Natural killer cell (primary cell): ENCODE data around the gene HECTD4. TPM values are rescaled to one million over a fixed set of nuclear protein-coding genes. Genes with fewer than 3 reads are reported as not detected.
A peak's percentile ranks its signal among the peaks of the same experiment; 100 is the strongest.

ENCODE experiments used
- ATAC-seq, 3 donors: fragments of 150-1000 bp in 2 of 3; fragments of 200-7000 bp in 1 of 3; cut with Tn5 transposase; 1 replicate in 1 of 3; 2 replicates in 2 of 3; pipeline ENCODE4 v1.10.0; 2021; ENCODE audit warnings: mild to moderate bottlenecking in 2 of 3, moderate library complexity in 2 of 3
- DNase-seq, 2 donors: peaks; one replicate each; pipeline versions ENCODE4 v3.0.0 to v3.0.0-alpha.2; 2013 to 2021; ENCODE audit warnings: mixed read lengths in 1 of 2
- H3K27ac ChIP-seq: one replicate; pipeline ENCODE4 v1.5.1; 2013; ENCODE audit warnings: mild to moderate bottlenecking, low read length
- H3K27me3 ChIP-seq: one replicate; pipeline ENCODE4 v1.6.1; 2013; ENCODE audit warnings: low read length; ENCODE audit not compliant: control insufficient read depth, insufficient read depth
- H3K36me3 ChIP-seq: one replicate; pipeline ENCODE4 v1.6.1; 2013; ENCODE audit warnings: low read length; ENCODE audit not compliant: control insufficient read depth, insufficient read depth
- H3K4me1 ChIP-seq: one replicate; pipeline ENCODE4 v1.6.1; 2013; ENCODE audit warnings: low read length; ENCODE audit not compliant: control insufficient read depth, insufficient read depth
- H3K4me3 ChIP-seq: one replicate; pipeline ENCODE4 v1.5.1; 2013; ENCODE audit warnings: low read length
- H3K9me3 ChIP-seq: one replicate; pipeline ENCODE4 v1.6.1; 2013; ENCODE audit warnings: low read length; ENCODE audit not compliant: control insufficient read depth, insufficient read depth
- H3K27ac Mint-ChIP-seq, 2 donors: one replicate each; pipeline ENCODE4 v1.8.0; 2022; ENCODE audit warnings: mild to moderate bottlenecking in 2 of 2, mixed read lengths in 2 of 2, moderate library complexity in 1 of 2
- H3K27me3 Mint-ChIP-seq, 2 donors: one replicate each; pipeline ENCODE4 v1.8.0; 2022; ENCODE audit warnings: low read depth in 2 of 2, mixed read lengths in 2 of 2
- H3K36me3 Mint-ChIP-seq: one replicate; pipeline ENCODE4 v1.8.0; 2022; ENCODE audit warnings: mixed read lengths
- H3K4me1 Mint-ChIP-seq, 2 donors: one replicate each; pipeline ENCODE4 v1.8.0; 2022; ENCODE audit warnings: mixed read lengths in 2 of 2
- H3K4me3 Mint-ChIP-seq: one replicate; pipeline ENCODE4 v1.8.0; 2022; ENCODE audit warnings: mild to moderate bottlenecking, moderate library complexity, mixed read lengths
- H3K9me3 Mint-ChIP-seq, 2 donors: one replicate each; pipeline ENCODE4 v1.8.0; 2022; ENCODE audit warnings: mixed read lengths in 2 of 2
- CTCF ChIP-seq: fragments of 200-600 bp; IDR thresholded peaks from one replicate; pipeline ENCODE4 v1.8.0; 2022; ENCODE audit warnings: antibody characterized with exemption
- WGBS: methylation state at CpG from one replicate; pipeline ENCODE4 v1.1.7; 2013; ENCODE audit warnings: missing lambda C conversion rate; ENCODE audit not compliant: insufficient coverage; 5-methylcytosine and 5-hydroxymethylcytosine counted together
- intact Hi-C: fragments of 100-400 bp; cut with micrococcal nuclease; formaldehyde crosslinking; loops from one replicate; pipeline ENCODE4 v1.14.2; 2022
- total RNA-seq, 4 donors: library from RNA; stranded (reverse); fragments of 120-200 nt in 1 of 4; gene quantifications; one replicate each; pipeline versions ENCODE4 v1.2.3 to v1.2.4, GENCODE V29; 2013 to 2022

HECTD4 gene
- 10 to 100 TPM; 66.9 to 82.6 (median 79.2) TPM for total RNA-seq
- 62.1 TPM for total RNA-seq (2013)

- peak; percentile 96 to 99 (median 97) for ATAC-seq
Measured at GRCh38 chr12:112381883-112382796, at the start of gene HECTD4. TSS of gene HECTD4 (minus strand) at chr12:112382431. CDS start at chr12:112382128, 303 bp downstream.

GRCh38 chr12:112431965-112432364 is 49.7 kb upstream of the HECTD4 start:
- H3K9me3 ChIP-seq, result no peaks in the 10 kb centered on the region
- H3K4me3 ChIP-seq, result no peak overlapping the region
- H3K4me1 ChIP-seq, result no peaks in the 10 kb centered on the region
- H3K27me3 Mint-ChIP-seq, result no peaks in the 10 kb centered on the region
- DNase-seq (no peak), ATAC-seq (no peak)
- intact Hi-C loops, result no loop called here
- H3K4me1 Mint-ChIP-seq, result peaks cover 21 to 25% of the 10 kb centered on the region in 2 donors
- H3K4me3 Mint-ChIP-seq, result no peak overlapping the region
- peak overlapping the region; percentile 47 to 57 for H3K27ac Mint-ChIP-seq
- H3K27ac ChIP-seq, result no peak overlapping the region
- H3K36me3 Mint-ChIP-seq, result no peaks in the 10 kb centered on the region
- no peak for TF ChIP-seq CTCF
- H3K27me3 ChIP-seq, result no peaks in the 10 kb centered on the region
- H3K9me3 Mint-ChIP-seq, result no peaks in the 10 kb centered on the region
- WGBS, result 58% methylated on average over 2 of the region's 3 CpGs
- H3K36me3 ChIP-seq, result no peaks in the 10 kb centered on the region

More at GRCh38 chr12:112381883-112382796, at the start of gene HECTD4:
- H3K4me1 Mint-ChIP-seq, result peaks cover 25 to 26% of the 10 kb centered on the region in 2 donors
- Histone ChIP-seq H3K36me3 (no peaks in the 10 kb centered on the region), H3K4me1 (peaks cover 20% of the 10 kb centered on the region), H3K27me3 (no peaks in the 10 kb centered on the region), H3K4me3 (peak within 1 kb of the TSS; percentile 51), H3K9me3 (no peaks in the 10 kb centered on the region), H3K27ac (peak within 1 kb of the TSS; percentile 52)
- no peaks in the 10 kb centered on the region for H3K27me3 Mint-ChIP-seq
- peak within 1 kb of the TSS; percentile 89 to 96 for H3K27ac Mint-ChIP-seq
- TF ChIP-seq CTCF, result no peak
- H3K9me3 Mint-ChIP-seq, result no peaks in the 10 kb centered on the region
- H3K36me3 Mint-ChIP-seq, result no peaks in the 10 kb centered on the region
- under 1% methylated on average over 106 of the region's 106 CpGs for WGBS
- peak; percentile 91 to 94 for DNase-seq
- peak within 1 kb of the TSS; percentile 99 for H3K4me3 Mint-ChIP-seq
- intact Hi-C loops, result loop anchor here (1.0 kb wide), 1 partner anchor 27 kb away; the partner anchor contains the start of gene RPL6

GRCh38 chr12:112430929-112431328 is 48.7 kb upstream of the HECTD4 start:
- Histone ChIP-seq H3K36me3 (no peaks in the 10 kb centered on the region), H3K4me3 (no peak overlapping the region), H3K27ac (no peak overlapping the region), H3K27me3 (no peaks in the 10 kb centered on the region), H3K9me3 (no peaks in the 10 kb centered on the region), H3K4me1 (no peaks in the 10 kb centered on the region)
- ATAC-seq (no peak), DNase-seq (no peak)
- intact Hi-C loops, result no loop called here
- H3K36me3 Mint-ChIP-seq, result no peaks in the 10 kb centered on the region
- peaks cover 29 to 31% of the 10 kb centered on the region in 2 donors for H3K4me1 Mint-ChIP-seq
- 52% methylated on average over 4 of the region's 5 CpGs for WGBS
- no peak overlapping the region for H3K4me3 Mint-ChIP-seq
- no peaks in the 10 kb centered on the region for H3K9me3 Mint-ChIP-seq
- no peak for TF ChIP-seq CTCF
- no peaks in the 10 kb centered on the region for H3K27me3 Mint-ChIP-seq
- peak overlapping the region in 1 of 2 donors; percentile 57 for H3K27ac Mint-ChIP-seq
